ENCODE data around the gene UCKL1.
"Not testable (repeated sequence)": the region's sequence is repeated elsewhere in the genome, so short reads cannot be mapped to it uniquely, and the experiment has no call there.

UCKL1 gene

DNA sequence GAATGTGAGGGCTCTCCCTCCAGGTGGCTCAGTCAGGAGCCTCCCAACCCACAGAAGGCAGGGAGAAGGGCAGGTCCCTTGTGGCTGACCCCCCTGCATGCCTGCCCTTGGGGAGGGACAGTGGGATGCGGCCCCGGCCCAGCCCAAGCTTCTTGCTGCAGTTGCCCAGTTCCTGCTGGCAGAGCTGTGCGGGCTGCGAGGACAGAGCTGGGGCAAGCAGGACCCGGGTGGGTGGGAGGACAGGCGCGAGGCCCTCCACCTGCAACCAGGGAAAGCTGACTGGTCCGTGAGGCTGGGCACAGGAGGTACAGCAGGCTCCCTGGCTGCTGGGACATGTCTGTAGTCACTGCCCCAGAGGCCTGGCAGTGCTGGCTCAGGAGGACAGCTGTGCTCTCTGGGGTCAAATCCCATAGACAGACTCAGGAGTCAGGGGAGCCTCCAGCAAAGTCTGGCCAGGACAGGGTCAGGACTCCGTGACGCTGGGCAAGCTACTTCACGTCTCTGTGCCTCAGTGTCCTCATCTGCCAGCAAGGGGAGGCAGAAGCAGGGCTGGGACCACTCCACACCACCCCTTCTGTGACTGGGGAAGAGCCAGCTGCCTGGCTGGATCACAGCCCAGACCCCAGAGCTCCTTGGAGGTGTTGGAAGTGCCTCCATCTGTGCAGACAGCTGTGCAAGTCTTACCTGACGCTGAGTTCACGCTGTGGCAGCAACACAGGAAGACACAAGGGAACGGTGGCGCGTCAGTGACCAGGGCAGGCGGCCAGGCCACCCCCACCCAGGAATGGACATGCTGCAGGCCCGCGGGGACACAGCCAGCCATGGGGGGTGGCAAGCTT, 13.0 kb downstream of the UCKL1 start:
- DNase-seq (ENCODE audit: low spot score): no peak

DNA sequence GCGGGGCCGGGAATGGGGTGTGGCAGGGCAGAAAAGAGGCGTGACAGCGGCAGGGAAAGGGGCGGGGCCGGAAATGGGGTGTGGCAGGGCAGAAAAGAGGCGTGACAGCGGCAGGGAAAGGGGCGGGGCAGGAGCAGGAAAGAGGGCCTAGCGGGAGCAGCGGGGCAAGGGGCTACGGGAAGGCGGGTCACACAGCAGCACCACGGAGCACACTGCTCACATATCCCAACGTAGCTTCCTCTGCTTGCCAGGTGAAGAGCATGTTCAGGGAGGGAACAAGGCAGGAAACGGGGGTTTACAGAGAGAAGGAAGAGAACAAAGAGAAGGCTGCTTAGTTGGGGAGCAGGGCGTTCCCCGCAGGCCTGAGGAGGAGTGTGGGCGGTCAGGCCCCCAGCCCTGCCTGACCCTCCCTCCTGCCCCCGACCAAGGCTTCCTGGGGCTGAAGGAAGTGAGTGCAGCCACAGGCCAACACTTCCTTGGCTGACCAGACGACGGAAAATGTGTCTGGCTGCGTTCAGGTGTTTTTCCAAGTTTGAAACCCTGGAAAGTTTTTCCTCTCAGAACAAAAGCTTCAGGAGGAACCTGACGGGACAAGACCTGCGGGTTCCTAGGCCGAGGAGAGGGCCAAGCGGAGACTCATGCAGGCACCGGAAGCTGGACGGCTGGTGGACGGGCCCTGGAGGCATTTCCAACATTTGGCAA, 13.8 kb downstream of the UCKL1 start:
- DNase-seq (ENCODE audit: low spot score): no peak

DNA sequence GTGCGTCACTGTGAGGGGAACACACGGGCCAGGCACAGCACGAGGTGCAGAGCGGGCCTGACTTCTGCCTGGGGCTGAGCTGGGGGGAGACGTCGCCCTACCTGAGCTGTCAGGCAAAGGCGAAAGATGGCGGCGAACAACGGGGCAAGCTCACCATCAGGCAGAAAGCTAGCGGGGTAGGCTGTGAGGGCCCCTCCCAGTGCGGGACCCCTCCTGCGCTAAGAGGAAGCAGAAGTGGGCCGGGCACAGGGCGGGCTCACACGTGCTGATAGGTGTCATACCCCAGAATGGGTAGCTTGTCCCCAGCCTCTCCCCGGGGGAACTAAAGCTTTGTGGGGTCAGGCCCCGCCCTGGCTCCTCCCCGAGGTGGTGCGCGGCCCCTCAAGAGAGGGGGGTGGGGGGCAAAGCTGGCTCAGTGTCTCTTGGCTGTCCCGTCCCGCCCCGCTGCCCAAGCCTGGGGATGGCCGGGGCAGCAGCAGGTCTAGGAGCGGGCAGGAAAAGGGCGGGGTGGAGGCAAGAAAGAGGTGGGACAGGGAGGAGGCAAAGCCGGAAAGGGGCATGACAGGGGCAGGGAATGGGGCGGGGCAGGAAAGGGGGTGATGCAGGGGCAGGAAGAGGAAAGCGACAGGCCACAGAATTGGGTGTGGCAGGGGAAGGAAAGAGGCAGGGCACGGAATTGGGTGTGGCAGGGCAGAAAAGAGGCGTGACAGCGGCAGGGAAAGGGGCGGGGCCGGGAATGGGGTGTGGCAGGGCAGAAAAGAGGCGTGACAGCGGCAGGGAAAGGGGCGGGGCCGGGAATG, 14.7 kb downstream of the UCKL1 start:
- DNase-seq (ENCODE audit: low spot score): no peak

DNA sequence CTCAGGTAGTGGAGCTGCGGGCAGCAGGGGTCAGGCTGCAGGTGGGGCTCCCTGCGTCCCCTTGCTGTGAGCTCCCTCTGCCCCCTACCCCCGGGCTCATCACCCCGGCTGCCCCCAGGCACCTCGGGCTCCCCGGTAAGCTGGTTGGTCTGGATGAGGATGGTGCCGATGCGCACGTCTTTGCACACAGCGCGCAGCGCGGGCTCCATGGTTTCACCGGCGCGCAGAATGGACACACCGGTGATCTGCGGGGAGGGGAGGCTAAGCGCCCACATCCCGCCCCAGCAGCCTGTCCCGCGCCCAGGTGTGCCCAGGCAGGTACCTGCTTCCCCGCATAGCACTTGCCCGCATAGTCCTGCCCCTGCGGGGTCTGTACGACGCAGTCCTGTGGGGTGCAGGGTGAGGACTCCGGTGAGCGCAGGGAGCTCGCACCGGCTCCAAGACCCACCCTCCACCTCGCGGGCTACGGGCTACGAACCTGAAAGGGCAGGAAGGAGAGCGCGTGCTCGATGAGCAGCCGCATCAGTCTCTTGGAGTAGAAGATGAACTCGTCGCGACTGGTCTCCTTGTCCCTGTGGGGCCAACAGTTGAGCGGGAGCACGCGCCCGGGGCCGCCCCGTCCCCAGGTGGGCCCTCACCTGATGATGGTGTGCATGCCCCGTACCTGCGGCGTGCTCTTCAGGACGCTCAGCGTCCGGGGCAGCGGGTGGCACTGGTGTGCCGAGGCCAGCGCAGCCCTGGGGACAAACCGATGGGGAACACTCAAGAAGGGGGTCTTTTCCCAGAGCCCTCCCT, 15.5 kb downstream of the UCKL1 start:
- no peak for DNase-seq (ENCODE audit: low spot score)

- no peak for DNase-seq (ENCODE audit: low spot score)
Measured at GRCh38 chr20:63940071-63940471, 16.1 kb downstream of the UCKL1 start.

- no peak for DNase-seq (ENCODE audit: low spot score)
Measured at GRCh38 chr20:63939061-63939935, 16.9 kb downstream of the UCKL1 start.

- no peak for DNase-seq (ENCODE audit: low spot score)
Measured at GRCh38 chr20:63937596-63937995, 18.6 kb downstream of the UCKL1 start.

DNA sequence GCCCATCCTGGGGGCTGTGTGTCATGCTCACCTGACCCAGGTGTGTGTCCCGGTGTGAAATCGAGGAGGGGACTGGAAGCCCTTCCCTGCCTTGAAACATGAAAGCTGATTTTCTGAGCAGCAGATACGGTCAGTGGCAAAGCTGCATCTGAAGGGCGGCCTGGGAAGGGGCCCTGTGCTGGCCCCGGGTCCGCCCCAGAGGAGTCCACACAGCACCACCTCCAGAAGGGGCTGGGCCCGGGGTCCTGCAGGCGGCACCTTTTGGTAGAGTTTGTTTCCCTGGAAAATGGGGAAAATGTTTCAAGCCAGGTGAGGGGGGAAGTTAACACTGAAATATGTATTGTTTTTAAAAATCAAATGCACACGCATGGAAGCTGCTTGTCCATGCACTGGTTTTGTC, 20.8 kb downstream of the UCKL1 start:
- no peak for DNase-seq (ENCODE audit: low spot score)

DNA sequence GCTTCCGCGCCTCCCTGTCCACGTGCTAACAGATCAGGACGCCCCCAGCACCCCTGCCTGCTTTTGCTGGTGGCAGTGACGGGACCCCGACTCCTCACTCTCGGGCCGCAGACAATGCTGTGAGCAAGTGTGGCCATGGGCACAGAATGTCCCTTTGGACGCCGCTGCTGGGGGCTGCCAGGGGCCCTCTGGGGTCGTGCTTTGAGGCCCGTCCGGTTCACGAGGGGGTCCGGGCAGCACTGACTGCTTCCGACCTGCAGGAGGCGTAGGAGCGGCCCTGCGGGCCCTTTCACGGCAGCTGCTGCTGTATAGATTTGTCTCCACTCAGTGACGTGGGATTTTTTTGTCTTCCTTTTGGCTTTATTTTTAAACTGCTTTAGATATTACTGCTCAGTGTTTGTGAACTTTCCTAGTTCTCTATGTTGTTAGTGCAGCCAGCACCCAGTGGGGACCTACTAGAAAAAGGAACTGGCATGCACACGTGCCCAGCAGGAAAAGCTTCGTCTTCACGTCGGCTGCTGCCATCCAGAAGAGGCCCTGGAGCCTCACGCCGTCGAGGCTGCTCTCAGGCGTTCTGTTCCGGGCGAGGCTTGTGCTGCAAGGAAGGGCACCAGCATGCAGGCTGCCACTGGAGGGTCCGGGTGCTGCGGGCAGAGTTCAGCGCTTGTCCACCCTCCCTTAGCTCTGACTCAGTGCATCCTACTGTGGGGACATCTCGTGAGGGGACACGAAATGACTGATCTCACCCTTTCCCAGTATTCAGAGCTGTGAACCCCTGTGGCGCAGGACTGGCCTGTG, 21.7 kb downstream of the UCKL1 start:
- DNase-seq (ENCODE audit: low spot score): no peak

- DNase-seq (ENCODE audit: low spot score): no peak
Measured at GRCh38 chr20:63933646-63934045, 22.6 kb downstream of the UCKL1 start.

- DNase-seq (ENCODE audit: low spot score): no peak
Measured at GRCh38 chr20:63932606-63933160, 23.5 kb downstream of the UCKL1 start.

GRCh38 chr20:63931735-63932134, 24.5 kb downstream of the UCKL1 start:
- DNase-seq (ENCODE audit: low spot score): no peak

GRCh38 chr20:63930971-63931553, 25.2 kb downstream of the UCKL1 start:
- no peak for DNase-seq (ENCODE audit: low spot score)

DNA sequence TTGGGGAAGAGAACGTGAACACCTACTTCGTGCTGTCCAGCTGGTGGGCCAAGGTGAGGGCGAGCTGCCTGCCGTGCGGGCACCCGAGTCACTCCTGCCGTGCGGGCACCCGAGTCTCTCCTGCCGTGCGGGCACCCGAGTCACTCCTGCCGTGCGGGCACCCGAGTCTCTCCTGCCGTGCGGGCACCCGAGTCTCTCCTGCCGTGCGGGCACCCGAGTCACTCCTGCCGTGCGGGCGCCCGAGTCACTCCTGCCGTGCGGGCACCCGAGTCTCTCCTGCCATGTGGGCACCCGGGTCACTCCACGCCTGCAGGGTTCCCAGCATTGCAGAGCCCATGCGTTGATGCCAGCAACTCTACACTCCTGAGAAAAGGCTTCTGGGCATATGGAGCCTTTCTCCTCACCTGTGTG, 26.7 kb downstream of the UCKL1 start:
- not testable (repeated sequence) for DNase-seq (ENCODE audit: low spot score)

DNA sequence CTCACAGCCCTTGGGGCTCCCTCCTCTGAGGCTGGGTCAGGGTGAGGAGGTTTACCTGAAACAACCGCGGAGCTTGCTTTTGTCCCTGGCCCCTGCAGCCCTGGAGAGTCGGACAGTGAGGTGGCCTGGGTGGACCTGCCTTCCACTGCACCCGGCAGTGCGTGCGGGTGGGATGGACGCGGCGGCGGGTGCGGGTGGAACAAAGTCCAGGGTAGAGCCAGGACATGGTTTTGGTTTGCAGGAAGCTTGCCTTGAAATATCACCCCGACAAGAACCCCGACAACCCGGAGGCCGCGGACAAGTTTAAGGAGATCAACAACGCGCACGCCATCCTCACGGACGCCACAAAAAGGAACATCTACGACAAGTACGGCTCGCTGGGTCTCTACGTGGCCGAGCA, 27.1 kb downstream of the UCKL1 start:
- DNase-seq (ENCODE audit: low spot score): no peak

- DNase-seq (ENCODE audit: low spot score): no peak
Measured at GRCh38 chr20:63926298-63926697, 29.9 kb downstream of the UCKL1 start.

DNA sequence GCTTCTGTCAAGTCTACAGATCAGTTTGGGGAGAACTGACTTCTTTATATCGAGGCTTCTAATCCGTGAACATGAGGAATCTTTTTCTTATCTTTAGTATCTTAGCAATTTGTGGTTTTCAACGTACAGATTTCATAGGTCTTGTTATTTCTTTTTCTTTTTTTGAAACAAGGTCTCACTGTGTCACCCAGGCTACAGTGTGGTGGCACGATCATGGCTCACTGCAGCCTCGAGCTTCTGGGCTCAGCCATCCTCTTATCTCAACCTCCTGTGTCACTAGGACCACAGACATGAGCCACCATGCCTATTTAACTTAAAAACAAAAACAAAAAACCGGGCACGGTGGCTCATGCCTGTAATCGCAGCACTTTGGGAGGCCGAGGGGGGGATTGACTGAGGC, 32.0 kb downstream of the UCKL1 start:
- DNase-seq (ENCODE audit: low spot score): no peak

DNA sequence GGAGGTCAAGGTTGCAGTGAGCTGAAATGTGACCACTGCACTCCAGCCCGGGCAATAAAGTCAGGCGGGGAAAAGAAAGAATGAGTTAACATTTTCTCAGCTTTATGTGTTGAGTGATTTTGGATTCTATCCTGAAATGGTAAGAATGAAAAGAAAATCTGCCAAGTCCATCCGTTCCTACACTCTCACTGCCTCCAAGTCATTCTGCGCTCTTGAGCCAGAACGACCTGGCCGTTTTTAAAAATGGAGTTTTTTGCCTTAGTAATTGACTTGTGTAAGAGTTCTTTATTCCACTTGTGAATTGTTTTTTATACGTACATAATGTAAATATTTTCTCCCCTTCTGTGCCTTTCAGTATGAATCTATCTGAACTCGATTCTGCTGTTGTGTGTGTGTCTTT, 32.6 kb downstream of the UCKL1 start:
- no peak for DNase-seq (ENCODE audit: low spot score)

GRCh38 chr20:63920226-63920625, 36.0 kb downstream of the UCKL1 start:
- no peak for DNase-seq (ENCODE audit: low spot score)

All from pons (tissue), 1 donor.